ENCODE results near the gene FAM107B.

FAM107B gene

GRCh38 chr10:14526326-14526725, 248.4 kb downstream of the FAM107B start:
- no peak for DNase-seq

DNA sequence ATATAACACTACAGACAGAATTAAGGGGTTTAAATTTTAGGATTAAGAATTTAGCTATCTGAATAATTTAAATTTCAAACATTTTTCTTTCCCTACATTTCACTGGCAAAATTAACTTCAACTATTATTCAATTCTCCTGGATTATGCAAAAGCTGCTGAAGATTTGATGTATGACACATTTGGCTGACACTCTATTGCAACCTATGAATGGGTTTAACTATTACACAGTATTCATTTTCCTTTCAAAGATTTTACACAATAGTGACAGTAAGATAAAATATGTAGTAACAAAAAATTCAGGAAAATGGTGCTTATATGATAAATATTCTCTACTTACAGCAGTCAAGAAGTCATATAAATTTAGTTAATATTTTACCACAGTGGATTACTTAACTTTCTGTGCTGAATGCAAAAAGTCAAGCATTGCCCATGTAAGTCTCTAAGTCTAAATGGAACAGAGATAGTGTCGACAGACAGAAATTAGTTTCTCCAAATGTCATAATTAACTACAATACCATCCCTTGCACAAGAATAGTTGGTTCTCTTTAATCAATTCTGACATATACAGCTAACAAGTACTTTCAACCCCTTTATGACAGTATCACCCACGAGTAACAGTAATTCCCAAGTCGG, 249.9 kb downstream of the FAM107B start:
- DNase-seq, result no peak

- no peak for DNase-seq
Observed at GRCh38 chr10:14523286-14523685, 251.4 kb downstream of the FAM107B start.

- no peak for DNase-seq
Observed at GRCh38 chr10:14519785-14520184, 254.9 kb downstream of the FAM107B start.

DNA sequence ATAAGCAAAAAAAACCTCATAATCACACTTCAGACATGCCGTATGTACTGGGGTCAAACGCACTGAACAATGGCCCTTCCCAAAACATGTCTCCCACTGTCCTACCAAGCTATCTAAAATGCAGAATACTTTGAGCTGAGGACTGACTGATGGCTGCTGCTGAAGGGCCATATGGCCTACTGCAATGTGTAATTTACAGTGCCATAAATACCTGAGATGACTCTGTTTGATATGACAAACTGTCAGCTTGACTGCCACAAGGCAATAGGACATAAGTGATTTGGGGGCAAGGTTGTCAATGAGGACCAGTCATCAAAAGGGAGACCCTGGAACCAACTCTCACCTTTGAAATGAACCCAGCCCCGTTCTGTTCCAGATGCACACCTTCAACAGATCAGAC, 256.5 kb downstream of the FAM107B start:
- DNase-seq, result no peak

DNA sequence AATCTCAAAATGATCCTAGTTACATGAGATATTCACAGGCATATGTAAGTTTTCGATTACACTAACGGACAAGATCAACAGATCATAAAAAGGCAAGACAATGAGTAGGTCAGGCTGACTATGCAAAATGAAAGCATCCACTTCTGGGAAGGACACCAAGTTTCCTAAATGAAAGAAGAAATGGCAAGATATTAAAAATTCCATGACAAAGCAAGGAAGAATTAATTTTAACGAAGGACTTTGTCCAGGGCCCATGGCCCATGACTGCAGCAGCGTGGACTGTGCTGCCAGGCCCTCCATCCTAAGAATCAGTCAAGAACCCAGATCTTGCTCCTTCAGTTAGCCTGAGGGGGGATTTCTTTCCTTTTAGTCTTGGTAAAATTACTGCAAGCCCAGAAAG, 261.6 kb downstream of the FAM107B start:
- no peak for DNase-seq

GRCh38 chr10:14510346-14510745, 264.4 kb downstream of the FAM107B start:
- no peak for DNase-seq

- DNase-seq, result no peak
Observed at GRCh38 chr10:14508725-14509124, 266.0 kb downstream of the FAM107B start.

DNA sequence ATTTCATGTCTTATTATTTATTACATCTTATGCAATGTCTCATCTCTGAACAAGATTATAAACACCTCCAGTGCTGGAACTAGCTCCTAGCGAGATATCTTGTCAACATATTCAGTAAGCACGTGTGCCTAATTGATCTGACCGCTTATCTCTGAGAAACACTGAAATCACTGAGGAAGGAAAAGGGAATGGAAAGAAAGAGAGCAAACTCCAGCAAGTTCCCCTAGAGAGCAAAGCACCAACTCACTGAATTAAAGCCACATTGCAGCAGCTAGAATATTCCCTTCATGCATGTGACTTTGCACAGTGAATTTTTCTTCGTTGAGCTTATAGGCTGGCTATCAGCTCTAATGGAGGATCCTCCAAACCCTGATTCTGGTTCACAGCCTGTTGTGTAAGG, 266.9 kb downstream of the FAM107B start:
- DNase-seq, result no peak

- no peak for DNase-seq
Observed at GRCh38 chr10:14507176-14507575, 267.5 kb downstream of the FAM107B start.

DNA sequence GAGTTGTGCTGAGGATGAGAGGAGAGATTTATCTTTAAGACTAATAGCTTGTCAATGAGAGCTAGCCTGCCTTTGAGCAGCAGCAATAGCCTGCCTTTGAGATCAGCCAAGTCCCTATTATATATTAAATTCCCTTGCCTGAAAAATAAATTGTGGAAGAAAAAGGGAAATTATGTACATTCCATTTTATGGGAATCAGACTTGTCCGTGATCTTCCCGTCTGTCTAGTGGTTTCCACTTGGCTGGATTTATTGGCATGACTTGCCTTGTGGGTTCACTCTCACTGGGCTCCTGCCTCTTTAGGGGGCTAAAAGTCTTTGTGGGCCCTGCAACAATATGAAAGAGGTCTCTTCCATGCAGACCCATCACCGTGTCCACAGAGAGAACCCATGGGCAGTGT, 272.3 kb downstream of the FAM107B start:
- no peak for DNase-seq

GRCh38 chr10:14500172-14500765, 274.4 kb downstream of the FAM107B start:
- DNase-seq, result no peak

DNA sequence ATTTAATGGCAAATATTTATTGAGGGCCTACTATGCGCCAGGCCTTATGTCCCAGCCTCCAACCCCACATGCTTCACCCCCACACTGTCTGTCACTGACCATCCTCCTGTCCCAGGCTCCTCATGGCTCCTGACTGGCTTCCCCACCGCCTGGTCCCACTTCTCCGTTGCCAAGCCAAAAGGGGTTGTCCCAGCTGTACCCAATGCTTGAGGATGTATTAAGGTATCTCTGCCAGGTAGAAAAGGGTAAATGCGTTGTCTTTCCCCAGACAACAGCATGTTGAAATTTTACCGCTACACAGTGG, 275.1 kb downstream of the FAM107B start:
- no peak for DNase-seq

DNA sequence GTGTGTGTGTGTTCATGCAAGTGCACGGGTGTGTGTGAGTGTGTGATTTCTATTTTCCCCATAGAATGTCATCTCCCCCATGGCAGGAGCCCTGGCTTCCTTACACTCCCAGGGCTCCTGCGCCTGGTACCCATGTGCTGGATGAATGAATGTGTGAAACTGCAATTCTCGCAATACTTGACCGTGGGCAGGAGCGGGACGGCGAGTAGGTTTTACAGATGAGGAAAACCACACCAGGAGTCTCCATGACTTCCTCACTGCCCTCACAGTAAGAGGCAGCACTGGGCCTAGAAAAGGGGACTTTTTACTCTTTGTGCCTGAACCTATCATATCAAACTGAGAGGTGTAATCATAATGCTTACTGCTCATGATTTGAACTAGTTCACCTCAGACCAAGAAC, 276.4 kb downstream of the FAM107B start:
- DNase-seq, result no peak

- no peak for DNase-seq
Observed at GRCh38 chr10:14491811-14492210, 282.9 kb downstream of the FAM107B start.

GRCh38 chr10:14489522-14490177, 285.0 kb downstream of the FAM107B start:
- no peak for DNase-seq

DNA sequence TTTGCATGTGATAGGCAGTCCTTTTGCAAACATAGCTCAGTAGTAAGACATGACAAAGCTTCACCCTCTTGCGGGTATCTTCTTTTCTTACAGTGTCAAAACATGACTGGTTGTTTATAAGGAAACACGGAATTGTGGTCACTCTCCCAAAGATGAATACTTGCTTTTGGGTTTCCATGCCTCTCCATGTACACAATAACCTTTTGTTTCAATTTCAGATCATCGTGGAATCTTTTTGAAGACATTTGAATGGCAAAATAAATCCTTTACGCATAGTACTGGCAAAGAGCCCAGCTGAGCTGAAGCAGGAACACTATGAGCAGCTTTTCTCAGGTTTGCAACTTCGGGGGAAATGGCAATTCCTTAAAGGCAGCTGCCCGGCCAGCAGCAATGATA, 287.2 kb downstream of the FAM107B start:
- DNase-seq, result no peak

DNA sequence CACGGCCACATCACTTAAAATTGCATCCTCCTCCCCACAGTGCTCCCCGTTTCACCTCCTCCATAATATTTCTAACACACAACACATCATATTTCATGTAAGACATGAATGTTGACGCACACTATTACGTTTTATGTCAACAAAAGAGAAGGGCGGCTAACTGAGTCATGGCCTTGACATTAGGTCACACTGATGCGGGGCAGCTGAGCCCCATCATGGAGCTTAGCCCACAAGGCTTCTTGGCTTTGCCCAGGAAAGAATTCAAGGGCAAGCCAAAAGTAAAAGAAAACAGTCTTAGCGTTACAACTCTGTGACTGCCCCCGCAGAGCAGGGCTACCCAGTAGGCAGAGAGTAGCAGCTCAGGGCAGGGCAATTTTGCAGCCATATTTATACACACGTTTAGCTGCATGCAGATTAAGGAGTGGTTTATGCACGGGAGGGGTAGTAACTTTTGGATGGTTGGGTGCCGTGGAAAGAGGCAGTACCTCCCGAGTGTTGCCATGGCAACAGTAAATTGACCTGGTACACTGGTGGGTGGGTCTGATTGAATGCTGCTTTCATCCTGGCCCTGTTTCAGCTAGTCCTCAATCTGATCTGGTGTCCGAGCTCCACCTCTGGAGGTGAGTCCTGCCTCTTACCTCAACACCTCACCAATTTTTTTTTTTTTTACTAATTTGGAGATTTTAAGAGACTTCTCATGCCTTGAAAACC, 287.8 kb downstream of the FAM107B start:
- DNase-seq, result no peak

DNA sequence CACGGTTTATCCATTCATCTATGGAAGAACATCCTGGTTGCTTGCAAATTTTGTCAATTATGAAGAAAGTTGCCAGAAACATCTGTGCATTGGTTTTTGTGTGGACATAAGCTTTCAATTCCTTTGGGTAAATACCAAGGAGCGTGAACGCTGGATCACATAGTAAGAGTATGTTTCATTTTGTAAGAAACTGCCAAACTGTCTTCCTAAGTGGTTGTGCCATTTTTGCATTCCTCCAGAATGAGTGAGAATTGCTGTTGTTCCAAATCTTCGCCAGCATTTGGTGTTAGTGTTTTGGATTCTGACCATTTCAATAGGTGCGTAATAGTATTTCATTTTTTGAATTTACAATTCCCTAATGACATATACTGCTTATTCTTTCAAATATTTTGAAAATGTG, 288.7 kb downstream of the FAM107B start:
- DNase-seq, result no peak

- no peak for DNase-seq
Observed at GRCh38 chr10:14483417-14483816, 291.3 kb downstream of the FAM107B start.

DNA sequence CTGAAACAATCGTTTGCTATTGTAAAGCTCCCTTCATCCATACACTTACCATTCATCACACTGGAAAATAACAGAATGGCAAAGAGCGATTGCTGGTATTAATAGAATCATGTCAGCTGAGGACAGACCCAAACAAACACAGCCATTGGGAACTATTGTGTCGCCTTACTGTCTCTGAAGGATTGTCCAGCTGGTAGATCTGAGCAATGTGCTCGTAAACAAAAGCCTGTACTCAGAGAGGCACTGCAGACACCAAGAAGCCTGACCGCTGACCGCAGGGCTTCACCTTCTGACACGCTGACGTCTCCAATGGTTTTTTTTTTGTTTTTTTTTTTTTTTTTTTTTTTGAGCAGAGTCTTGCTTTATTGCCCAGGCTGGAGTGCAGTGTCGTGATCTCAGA, 292.9 kb downstream of the FAM107B start:
- DNase-seq, result no peak

GRCh38 chr10:14481014-14481413, 293.7 kb downstream of the FAM107B start:
- no peak for DNase-seq

DNA sequence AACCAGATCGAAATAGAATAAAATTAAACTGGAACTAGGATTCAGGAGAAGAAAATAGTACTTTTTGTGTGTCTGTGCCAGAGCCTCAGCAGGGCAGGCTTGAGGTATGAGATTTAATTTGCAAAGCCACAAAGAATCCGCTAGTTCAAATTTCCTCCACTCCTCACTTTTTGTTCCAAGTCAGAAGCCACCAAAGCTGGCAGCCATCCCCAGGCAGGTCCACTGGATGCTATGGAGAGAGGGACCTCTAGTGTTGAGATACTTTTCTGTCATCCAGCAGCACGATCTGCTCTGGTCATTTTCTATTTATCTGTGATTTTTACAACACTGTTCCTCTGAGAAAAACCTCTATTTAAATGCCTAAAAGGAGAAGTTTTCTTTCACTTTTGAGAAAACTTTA, 296.1 kb downstream of the FAM107B start:
- DNase-seq, result no peak

DNA sequence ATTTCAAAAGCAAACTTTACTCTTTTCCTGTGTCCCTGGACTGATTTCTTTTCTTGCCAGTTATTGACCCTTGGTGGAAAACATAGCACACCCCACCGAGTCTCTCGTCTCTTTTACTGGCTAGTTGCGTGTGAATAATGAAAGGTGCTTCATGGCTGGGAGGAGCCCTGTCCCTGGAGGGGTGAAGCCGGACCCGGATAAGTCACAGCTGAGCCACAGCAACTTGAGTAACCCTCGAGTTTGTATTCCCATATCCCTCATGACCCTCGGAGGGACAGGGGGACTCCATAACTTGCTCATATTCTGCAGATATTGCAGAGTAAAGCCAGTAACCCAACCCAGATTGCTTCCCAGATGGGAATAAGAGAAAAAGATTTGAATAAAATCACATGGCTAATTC, 296.5 kb downstream of the FAM107B start:
- no peak for DNase-seq

DNA sequence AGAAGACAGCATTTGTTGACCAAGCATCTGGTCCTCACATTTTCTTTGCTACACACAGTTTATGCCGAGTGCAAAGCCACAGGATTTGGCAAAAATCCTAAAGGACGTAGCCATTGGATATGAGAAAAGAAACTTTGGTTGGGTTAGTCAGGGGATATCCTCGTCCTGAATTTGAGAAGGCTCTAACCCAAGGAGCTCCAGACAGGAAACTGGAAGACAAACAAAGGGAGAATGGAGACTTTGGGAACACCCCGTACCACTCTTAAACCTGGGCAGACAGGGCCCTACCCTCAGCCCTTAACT, 297.3 kb downstream of the FAM107B start:
- no peak for DNase-seq
